NCI-H146 treated with DMSO at 0.1 percent for 48 hours (cell line): ENCODE results near the gene RBM14.
A peak's percentile ranks its signal among the peaks of the same experiment; 100 is the strongest.
"Not testable (repeated sequence)": the region's sequence is repeated elsewhere in the genome, so short reads cannot be mapped to it uniquely, and the experiment has no call there.

Experiments used
- DNase-seq: peaks from one replicate; lab custom pipeline; 2025; ENCODE audit not compliant: unreplicated experiment; lab: John Stamatoyannopoulos, UW

RBM14 gene

GRCh38 chr11:66616379-66617154 is at the start of gene RBM14:
Gene RBM14 (plus strand): TSS chr11:66616630. CDS start chr11:66616721, 91 bp downstream.
- DNase-seq = peak; percentile 98

GRCh38 chr11:66567787-66568123 is 48.7 kb upstream of the RBM14 start:
- DNase-seq = no peak

- DNase-seq = peak; percentile 15
Observed at GRCh38 chr11:66568124-66568916, 48.1 kb upstream of the RBM14 start, which contains the start of gene CTSF. Gene CTSF (minus strand): TSS chr11:66568606. CDS start chr11:66568486, 120 bp downstream.

- no peak for DNase-seq
Observed at GRCh38 chr11:66569076-66569475, 47.4 kb upstream of the RBM14 start.

GRCh38 chr11:66570079-66570849 is 46.2 kb upstream of the RBM14 start:
- no peak for DNase-seq

- DNase-seq = no peak
Observed at GRCh38 chr11:66570850-66571180, 45.6 kb upstream of the RBM14 start.

- DNase-seq = peak; percentile 32
Observed at GRCh38 chr11:66579017-66579606, 37.3 kb upstream of the RBM14 start.

GRCh38 chr11:66580803-66581202 is 35.6 kb upstream of the RBM14 start:
- no peak for DNase-seq

GRCh38 chr11:66581261-66581660 is 35.2 kb upstream of the RBM14 start:
- no peak for DNase-seq

GRCh38 chr11:66582565-66583147 is 33.8 kb upstream of the RBM14 start:
- not testable (repeated sequence) for DNase-seq

- DNase-seq = not testable (repeated sequence)
Observed at GRCh38 chr11:66585447-66585846, 31.0 kb upstream of the RBM14 start.

GRCh38 chr11:66586136-66586535 is 30.3 kb upstream of the RBM14 start:
- no peak for DNase-seq

- DNase-seq = not testable (repeated sequence)
Observed at GRCh38 chr11:66589315-66589714, 27.1 kb upstream of the RBM14 start.

GRCh38 chr11:66589996-66590675 is 26.3 kb upstream of the RBM14 start:
- DNase-seq = no peak

GRCh38 chr11:66591175-66591574 is 25.3 kb upstream of the RBM14 start:
- no peak for DNase-seq

- peak; percentile 87 for DNase-seq
Observed at GRCh38 chr11:66592457-66593302, 23.8 kb upstream of the RBM14 start, which contains the start of the genes CCDC87 and CCS. Gene CCDC87 (minus strand): TSS chr11:66593063. CDS start chr11:66593015, 48 bp downstream. Gene CCS (plus strand): TSS chr11:66593185. CDS start chr11:66593262, 77 bp downstream.

- no peak for DNase-seq
Observed at GRCh38 chr11:66593303-66593635, 23.2 kb upstream of the RBM14 start.

- no peak for DNase-seq
Observed at GRCh38 chr11:66593650-66594049, 22.8 kb upstream of the RBM14 start.

- DNase-seq = no peak
Observed at GRCh38 chr11:66595245-66595904, 21.1 kb upstream of the RBM14 start.
